Naive thymus-derived CD8-positive, alpha-beta T cell (primary cell): Measurements from ENCODE around the gene PKNOX1. TPM values are rescaled to one million over a fixed set of nuclear protein-coding genes. Genes with fewer than 3 reads are reported as not detected.
A peak's percentile ranks its signal among the peaks of the same experiment; 100 is the strongest.
"Not testable (repeated sequence)": the region's sequence is repeated elsewhere in the genome, so short reads cannot be mapped to it uniquely, and the experiment has no call there.

Experiments
- ATAC-seq, 2 donors: fragments of 150-1000 bp; cut with Tn5 transposase in 1 of 2; sonication (Bioruptor Pico), chemical (Tn5 transposase) in 1 of 2; 1 replicate in 1 of 2; 2 replicates in 1 of 2; pipeline ENCODE4 v1.10.0; 2021; ENCODE audit warnings: mild to moderate bottlenecking in 2 of 2, moderate library complexity in 2 of 2
- POLR2A ChIA-PET: fragments of 350-600 bp; sonication (Branson Sonifier 250); formaldehyde crosslinking; loops from one replicate; lab custom pipeline; 2021; ENCODE audit warnings: antibody characterized with exemption; lab: Charles Lee
- DNase-seq, 10 donors: peaks; one replicate each; pipeline versions ENCODE4 v3.0.0 to v3.0.0-alpha.2; 2020 to 2022
- H3K27ac Mint-ChIP-seq, 10 donors: one replicate each; pipeline ENCODE4 v1.8.0; 2020 to 2022; ENCODE audit warnings: mild to moderate bottlenecking in 10 of 10, mixed read lengths in 10 of 10, moderate library complexity in 4 of 10, inconsistent platforms in 1 of 10
- H3K27me3 Mint-ChIP-seq, 5 donors: one replicate each; pipeline ENCODE4 v1.8.0; 2021 to 2022; ENCODE audit warnings: mixed read lengths in 5 of 5
- H3K36me3 Mint-ChIP-seq, 3 donors: one replicate each; pipeline ENCODE4 v1.8.0; 2020 to 2022; ENCODE audit warnings: mixed read lengths in 3 of 3, mild to moderate bottlenecking in 2 of 3, inconsistent platforms in 1 of 3
- H3K4me1 Mint-ChIP-seq, 4 donors: one replicate each; pipeline ENCODE4 v1.8.0; 2021 to 2022; ENCODE audit warnings: mixed read lengths in 4 of 4
- H3K4me3 Mint-ChIP-seq, 10 donors: one replicate each; pipeline ENCODE4 v1.8.0; 2020 to 2022; ENCODE audit warnings: mild to moderate bottlenecking in 10 of 10, mixed read lengths in 10 of 10, moderate library complexity in 6 of 10, inconsistent platforms in 1 of 10
- H3K9me3 Mint-ChIP-seq, 9 donors: one replicate each; pipeline ENCODE4 v1.8.0; 2020 to 2022; ENCODE audit warnings: mixed read lengths in 9 of 9, mild to moderate bottlenecking in 3 of 9, inconsistent platforms in 1 of 9, moderate library complexity in 1 of 9
- polyA plus RNA-seq, 3 donors: library from polyadenylated mRNA; unstranded; fragments of 300-500 nt; fragmentation: Illumina TruSeq; gene quantifications; one replicate each; pipeline ENCODE4 v1.2.3, GENCODE V29; 2021
- total RNA-seq, 8 experiments: library from RNA in 2 of 8; stranded (reverse) in 2 of 8; gene quantifications; one replicate each; pipeline ENCODE4 v1.2.3 and lab custom pipeline; 2021 to 2026

Gene PKNOX1, protein sequence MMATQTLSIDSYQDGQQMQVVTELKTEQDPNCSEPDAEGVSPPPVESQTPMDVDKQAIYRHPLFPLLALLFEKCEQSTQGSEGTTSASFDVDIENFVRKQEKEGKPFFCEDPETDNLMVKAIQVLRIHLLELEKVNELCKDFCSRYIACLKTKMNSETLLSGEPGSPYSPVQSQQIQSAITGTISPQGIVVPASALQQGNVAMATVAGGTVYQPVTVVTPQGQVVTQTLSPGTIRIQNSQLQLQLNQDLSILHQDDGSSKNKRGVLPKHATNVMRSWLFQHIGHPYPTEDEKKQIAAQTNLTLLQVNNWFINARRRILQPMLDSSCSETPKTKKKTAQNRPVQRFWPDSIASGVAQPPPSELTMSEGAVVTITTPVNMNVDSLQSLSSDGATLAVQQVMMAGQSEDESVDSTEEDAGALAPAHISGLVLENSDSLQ
- total RNA-seq (10 to 100 TPM; 18.6 to 20.8 TPM), polyA plus RNA-seq (10 to 100 TPM; 16.2 to 18.6 (median 17.9) TPM), total RNA-seq (lab: John Stamatoyannopoulos, UW) (9.3 to 31.3 (median 25.4) reads per million in 6 experiments)

DNA sequence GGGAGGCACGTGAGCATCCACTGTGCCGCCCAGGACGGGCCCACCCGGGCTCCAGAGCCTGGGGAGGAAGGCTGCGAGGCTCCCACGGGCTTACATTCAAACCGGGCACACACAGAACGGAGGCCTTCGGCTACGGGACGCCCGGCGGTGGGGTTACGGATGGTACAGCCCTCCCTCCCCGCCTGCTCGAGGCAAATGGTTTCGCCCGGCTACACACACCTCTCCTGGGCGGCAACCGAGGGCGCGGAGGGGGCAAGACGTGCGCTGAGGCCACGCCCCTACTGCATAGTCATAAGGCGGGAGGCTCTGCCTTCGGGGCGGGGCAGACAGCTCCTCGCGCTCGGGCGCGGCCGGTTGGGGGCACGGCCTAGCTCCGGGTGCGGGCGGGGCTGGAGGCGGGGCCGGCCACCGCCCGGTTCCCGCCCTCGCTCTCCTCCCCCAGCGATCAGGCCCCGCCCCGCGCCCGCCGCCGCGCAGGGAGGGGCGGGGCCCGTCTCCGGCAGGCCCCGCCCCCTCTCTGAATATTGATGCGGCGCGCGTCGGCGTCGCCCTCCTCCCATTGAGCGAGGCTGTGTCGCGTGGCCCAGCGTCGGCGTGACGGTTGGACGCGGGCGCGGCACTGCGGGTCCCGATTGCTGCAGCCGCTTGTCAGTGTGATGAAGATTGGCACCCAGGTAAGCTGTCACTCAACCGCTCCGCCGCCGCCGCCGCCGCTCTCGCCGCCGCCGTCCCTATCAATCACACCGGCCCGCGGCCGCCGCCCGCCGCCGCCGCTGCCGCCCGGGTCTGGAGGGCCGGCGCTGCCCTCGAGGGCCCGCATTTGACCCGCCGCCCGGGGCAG, at the start of gene PKNOX1:
Gene PKNOX1, plus strand, starts transcription at position 572 of the 841 bp plus-strand sequence. CDS start 29,820 bp downstream, outside the sequence.
- H3K27me3 Mint-ChIP-seq, result no peaks in the 10 kb centered on the region
- peaks cover 0 to 5% (median 3%) of the 10 kb centered on the region in 3 donors for H3K36me3 Mint-ChIP-seq
- DNase-seq, result peak; percentile 96 to 100 (median 99)
- peak; percentile 84 to 85 for ATAC-seq
- POLR2A ChIA-PET, result interaction anchor here (0.7 to 1.3 kb wide), 5 partner anchors 80 to 1365 kb away, joined by 3 to 14 read pairs (median 3); partner anchors contain the start of genes CFAP410, HSF2BP, NDUFV3 and RRP1B
- H3K9me3 Mint-ChIP-seq, result no peaks in the 10 kb centered on the region
- H3K4me3 Mint-ChIP-seq, result peak within 1 kb of the TSS; percentile 78 to 93 (median 88)
- peaks cover 8 to 35% (median 32%) of the 10 kb centered on the region in 4 donors for H3K4me1 Mint-ChIP-seq
- peak within 1 kb of the TSS; percentile 84 to 97 (median 93) for H3K27ac Mint-ChIP-seq

DNA sequence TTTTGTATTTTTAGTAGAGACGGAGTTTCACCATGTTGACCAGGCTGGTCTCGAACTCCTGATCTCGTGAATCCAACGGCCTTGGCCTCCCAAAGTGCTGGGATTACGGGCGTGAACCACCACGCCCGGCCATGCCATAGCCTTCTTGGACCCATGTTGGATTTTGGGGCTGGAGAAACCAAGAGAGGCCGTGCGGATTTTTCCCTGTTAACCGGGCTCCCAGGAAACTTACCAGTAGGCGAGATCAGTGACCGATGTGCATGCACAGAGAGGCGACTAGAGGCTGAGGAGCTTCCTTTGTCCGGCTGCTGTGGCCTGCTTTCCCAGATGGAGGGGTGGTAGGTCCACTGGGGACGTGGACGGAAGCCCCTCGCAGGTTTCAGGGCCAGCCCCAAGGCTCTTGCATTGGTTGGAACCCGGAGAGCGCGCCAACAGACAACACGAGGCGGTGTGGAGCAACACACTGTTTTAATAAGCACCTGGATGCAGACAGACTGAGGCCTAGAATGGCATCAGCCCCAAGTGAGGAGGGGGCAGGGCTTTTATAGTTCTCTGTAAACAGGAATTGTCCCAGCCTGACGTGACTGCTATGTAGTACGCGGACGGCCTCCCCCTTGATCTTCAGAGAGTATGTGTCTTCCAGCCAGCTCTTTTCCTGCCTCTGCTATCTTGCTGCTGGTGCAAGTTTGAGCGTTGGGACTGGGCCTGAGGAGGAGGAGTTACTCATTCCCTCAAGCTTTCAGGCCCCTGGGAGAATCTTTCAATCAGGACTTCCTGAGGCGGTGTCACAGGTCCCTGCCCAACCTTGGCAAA, 49.0 kb upstream of the PKNOX1 start, which contains the start of gene ERVH48-1:
Gene ERVH48-1, minus strand, starts transcription at position 517 of the 813 bp plus-strand sequence. CDS start 6,624 bp downstream, outside the sequence.
- peak in 4 of 10 donors; percentile 7 to 27 (median 18) for DNase-seq
- peaks cover 11 to 18% (median 15%) of the 10 kb centered on the region in 4 donors for H3K4me1 Mint-ChIP-seq
- H3K4me3 Mint-ChIP-seq, result peak within 1 kb of the TSS in 2 of 10 donors; percentile 23 to 48
- peak within 1 kb of the TSS in 6 of 10 donors; percentile 7 to 78 (median 48) for H3K27ac Mint-ChIP-seq
- no peaks in the 10 kb centered on the region for H3K36me3 Mint-ChIP-seq
- no peaks in the 10 kb centered on the region for H3K27me3 Mint-ChIP-seq
- no peaks in the 10 kb centered on the region for H3K9me3 Mint-ChIP-seq
- peak in 1 of 2 donors; percentile 64 for ATAC-seq
- POLR2A ChIA-PET, result no interaction called here

DNA sequence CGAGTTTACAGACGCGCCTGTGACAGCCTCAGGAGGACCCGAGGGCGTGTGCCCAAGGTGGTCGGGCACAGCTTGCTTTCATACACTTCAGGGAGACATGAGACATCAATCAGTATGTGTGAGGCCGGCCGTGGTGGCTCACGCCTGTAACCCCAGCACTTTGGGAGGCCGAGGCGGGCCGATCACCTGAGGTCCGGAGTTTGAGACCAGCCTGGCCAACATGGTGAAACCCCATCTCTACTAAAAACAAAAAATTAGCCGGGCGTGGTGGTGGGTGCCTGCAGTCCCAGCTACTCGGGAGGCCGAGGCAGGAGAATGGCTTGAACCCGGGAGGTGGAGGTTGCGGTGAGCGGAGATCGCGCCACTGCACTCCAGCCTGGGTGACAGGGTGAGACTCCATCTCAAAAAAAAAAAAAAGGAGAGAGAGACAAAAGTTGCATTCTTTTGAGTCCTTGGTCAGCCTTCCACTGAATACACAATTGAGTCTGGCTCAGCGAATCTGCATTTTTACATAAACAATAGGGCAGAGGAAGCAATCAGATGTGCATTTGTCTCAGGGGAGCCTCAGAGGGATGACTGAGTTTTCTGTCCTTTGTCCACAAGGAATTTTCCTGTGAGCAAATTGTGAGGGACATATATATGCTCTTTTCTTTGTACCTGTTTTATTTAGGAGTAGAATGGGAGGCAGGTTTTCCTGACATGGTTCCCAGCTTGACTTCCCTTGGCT, 46.7 kb upstream of the PKNOX1 start:
- peak overlapping the region in 2 of 10 donors; percentile 15 to 47 for H3K27ac Mint-ChIP-seq

DNA sequence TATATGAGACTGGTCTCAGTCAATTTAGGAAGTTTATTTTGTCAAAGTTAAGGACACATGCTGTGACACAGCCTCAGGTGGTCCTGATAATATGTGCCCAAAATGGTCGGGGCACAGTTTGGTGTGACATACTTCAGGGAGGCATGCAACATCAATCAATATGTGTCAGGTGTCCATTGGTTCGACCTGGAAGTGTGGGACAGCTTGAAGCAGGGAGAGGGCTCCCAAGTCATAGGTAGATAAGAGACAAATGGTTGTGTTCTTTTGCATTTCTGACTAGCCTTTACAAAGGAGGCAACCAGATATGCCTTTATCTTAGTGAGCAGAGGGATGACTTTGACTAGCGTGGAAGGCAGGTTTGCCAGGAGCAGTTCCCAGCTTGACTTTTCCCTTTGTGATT, 44.4 kb upstream of the PKNOX1 start:
- POLR2A ChIA-PET, result no interaction called here
- DNase-seq (no peak), ATAC-seq (no peak)
- Mint-ChIP-seq H3K27ac (peak overlapping the region in 2 of 10 donors; percentile 25 to 35), H3K4me1 (peaks cover 0 to 4% (median 2%) of the 10 kb centered on the region in 4 donors), H3K27me3 (no peaks in the 10 kb centered on the region), H3K9me3 (no peaks in the 10 kb centered on the region), H3K36me3 (no peaks in the 10 kb centered on the region), H3K4me3 (no peak overlapping the region)

More for the DNA sequence above, 46.7 kb upstream of the PKNOX1 start:
- ATAC-seq, DNase-seq, H3K4me3 Mint-ChIP-seq, H3K9me3 Mint-ChIP-seq, POLR2A ChIA-PET, H3K36me3 Mint-ChIP-seq, H3K27me3 Mint-ChIP-seq: not testable (repeated sequence)
- peaks cover 12 to 18% (median 15%) of the 10 kb centered on the region in 4 donors for H3K4me1 Mint-ChIP-seq

DNA sequence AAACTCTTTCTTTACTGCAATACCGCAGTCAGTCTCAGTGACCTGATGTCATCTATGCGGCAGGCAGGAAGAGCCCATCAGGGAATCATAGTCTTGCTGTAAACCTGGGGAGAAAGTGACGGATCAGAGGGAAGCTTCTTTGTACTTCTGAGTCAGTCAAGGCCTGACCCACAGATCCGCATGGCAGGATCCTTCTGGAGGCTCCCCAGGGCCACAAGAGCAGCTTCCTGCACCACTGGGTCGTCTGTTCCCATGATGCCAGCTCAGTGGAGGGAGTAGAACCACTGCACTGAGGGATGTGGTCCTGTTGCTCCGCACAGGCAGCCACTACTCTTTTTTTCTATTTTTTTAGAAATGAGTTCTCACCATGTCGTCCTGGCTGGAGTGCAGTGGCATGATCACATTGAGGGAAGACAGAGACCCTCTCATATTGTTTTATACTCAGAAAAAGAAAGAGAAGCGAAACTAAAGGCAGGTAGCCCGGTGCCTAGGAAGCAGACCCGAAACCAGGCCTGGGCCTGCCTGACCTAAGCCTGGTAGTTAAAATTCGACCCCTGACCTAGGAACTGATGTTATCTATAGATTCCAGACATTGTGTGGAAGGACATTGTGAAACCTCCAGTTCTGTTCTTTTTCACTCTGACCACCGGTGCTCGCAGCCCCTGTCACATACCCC, 42.7 kb upstream of the PKNOX1 start:
- POLR2A ChIA-PET, result no interaction called here
- peaks cover 0 to 4% (median under 1%) of the 10 kb centered on the region in 4 donors for H3K4me1 Mint-ChIP-seq
- H3K4me3 Mint-ChIP-seq, result no peak overlapping the region
- H3K36me3 Mint-ChIP-seq, result no peaks in the 10 kb centered on the region
- H3K27ac Mint-ChIP-seq, result peak overlapping the region in 1 of 10 donors; percentile 43
- ATAC-seq, result no peak
- DNase-seq, result no peak
- H3K9me3 Mint-ChIP-seq, result no peaks in the 10 kb centered on the region
- no peaks in the 10 kb centered on the region for H3K27me3 Mint-ChIP-seq

DNA sequence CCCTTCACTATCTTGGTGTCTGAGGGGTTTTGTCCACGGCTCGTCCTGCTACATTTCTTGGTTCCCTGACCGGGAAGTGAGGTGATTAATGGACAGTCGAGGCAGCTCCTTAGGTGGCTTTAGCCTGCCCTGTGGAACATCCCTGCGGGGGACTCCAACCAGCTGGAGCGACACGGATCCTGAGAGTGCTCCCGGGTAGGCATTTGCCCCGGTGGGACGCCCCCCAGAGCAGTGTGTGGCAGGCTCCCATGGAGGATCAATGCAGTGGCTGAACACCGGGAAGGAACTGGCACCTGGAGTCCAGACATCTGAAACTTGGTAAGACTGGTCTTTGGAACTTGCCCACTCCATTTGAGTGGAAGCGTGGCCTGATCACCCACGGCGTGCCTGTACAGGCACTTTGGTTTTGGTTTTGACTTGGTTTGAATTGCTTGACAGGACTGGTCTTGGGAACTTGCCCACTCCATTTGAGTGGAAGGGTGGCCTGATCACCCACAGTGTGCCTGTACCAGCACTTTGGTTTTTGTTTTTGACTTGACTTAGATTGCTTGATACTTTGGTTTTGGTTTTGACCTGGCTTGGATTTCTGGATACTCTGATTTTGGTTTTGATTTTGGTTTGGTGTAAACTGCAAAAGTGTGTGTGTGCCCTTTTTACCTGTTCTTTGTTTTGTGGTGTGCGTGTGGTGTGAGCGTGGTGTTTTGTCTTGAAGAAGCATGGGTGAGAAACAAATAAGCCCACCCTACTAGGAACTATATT, 41.8 kb upstream of the PKNOX1 start:
- H3K27ac Mint-ChIP-seq, result peak overlapping the region in 1 of 10 donors; percentile 23
- H3K9me3 Mint-ChIP-seq, H3K36me3 Mint-ChIP-seq, POLR2A ChIA-PET, H3K27me3 Mint-ChIP-seq, H3K4me3 Mint-ChIP-seq, H3K4me1 Mint-ChIP-seq, DNase-seq, ATAC-seq: not testable (repeated sequence)

DNA sequence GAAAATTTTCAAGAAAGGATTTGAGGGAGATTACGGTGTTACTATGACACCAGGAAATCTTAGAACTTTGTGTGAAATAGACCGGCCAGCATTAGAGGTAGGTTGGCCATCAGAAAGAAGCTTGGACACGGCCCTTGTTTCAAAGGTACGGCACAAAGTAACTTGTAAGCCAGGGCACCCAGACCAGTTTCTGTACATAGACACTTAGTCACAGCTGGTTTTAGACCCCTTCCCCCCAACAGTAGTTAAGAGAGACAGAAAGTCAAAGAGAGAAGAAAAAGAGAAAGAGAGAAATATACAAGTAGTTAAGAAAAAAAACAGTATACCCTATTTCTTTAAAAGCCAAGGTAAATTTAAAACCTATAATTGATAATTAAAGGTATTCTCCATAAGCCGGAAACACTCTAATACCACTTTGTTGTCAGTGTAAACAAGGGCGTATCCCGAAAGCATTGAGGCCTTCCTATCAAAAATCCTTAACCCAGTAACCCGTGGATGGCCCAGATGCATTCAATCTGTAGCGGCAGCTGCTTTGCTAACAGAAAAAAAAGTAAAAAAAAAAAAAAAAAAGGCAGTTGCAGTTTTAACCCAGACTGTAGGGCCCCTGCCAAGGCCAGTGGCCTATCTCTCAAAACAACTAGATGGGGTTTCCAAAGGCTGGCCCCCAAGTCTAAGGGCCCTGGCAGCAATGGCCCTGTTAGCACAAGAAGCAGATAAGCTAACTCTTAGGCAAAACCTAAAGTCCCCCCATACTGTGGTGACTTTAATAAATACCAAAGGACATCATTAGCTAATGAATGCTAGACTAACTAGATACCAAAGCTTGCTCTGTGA, 41.0 kb upstream of the PKNOX1 start:
- not testable (repeated sequence) for H3K4me1 Mint-ChIP-seq, H3K36me3 Mint-ChIP-seq, DNase-seq, H3K27me3 Mint-ChIP-seq, H3K9me3 Mint-ChIP-seq, ATAC-seq, H3K4me3 Mint-ChIP-seq
- H3K27ac Mint-ChIP-seq, result peak overlapping the region in 1 of 10 donors; percentile 23
- POLR2A ChIA-PET, result interaction anchor here (0.6 kb wide), 1 partner anchor 699 kb away, joined by 3 read pairs; no protein-coding TSS in a partner anchor

DNA sequence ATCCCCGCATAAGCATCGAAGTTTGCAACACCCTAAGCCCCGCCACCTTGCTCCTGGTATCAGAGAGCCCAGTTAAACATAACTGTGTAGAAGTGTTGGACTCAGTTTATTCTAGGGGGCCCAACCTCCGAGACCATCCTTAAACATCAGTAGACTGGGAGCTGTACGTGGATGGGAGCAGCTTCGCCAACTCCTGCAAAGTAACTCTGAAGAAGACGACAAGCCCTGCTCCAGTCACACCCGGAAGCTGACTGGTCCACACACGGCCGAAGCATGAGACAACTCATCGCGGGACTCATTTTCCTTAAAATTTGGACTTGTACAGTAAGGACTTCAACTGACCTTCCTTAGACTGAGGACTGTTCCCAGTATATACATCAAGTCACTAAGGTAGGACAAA, 40.4 kb upstream of the PKNOX1 start:
- H3K27me3 Mint-ChIP-seq, DNase-seq, H3K9me3 Mint-ChIP-seq, H3K27ac Mint-ChIP-seq, H3K4me1 Mint-ChIP-seq, H3K36me3 Mint-ChIP-seq, ATAC-seq, H3K4me3 Mint-ChIP-seq: not testable (repeated sequence)
- POLR2A ChIA-PET, result interaction anchor here (0.6 kb wide), 1 partner anchor 700 kb away, joined by 3 read pairs; no protein-coding TSS in a partner anchor

DNA sequence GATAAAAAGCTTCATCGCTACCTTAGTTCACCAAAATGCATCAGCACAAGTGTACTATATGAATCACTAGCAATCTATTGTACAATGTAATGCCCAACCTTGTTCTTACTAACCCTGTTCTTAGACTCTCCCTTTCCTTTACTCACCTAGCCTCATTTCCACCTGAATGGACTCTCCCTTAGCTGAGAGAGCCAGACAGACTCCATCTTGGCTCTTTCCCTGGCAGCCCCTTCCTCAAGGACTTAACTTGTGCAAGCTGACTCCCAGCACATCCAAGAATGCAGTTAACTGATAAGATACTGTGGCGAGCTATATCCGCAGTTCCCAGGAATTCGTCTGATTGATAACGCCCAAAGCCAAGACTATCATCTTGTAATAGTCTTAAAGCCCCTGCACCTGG, 38.0 kb upstream of the PKNOX1 start:
- H3K36me3 Mint-ChIP-seq, H3K4me1 Mint-ChIP-seq, H3K4me3 Mint-ChIP-seq, ATAC-seq, H3K27me3 Mint-ChIP-seq, H3K27ac Mint-ChIP-seq, H3K9me3 Mint-ChIP-seq, DNase-seq, POLR2A ChIA-PET: not testable (repeated sequence)
